Tibial nerve (tissue), 4 donors: ENCODE data around the gene CRHR2.

Experiments used
- EP300 ChIP-seq, 2 donors: sonication (generic); formaldehyde crosslinking; IDR thresholded peaks; one replicate each; pipeline ENCODE4 v1.6.1; 2017; ENCODE audit warnings: antibody characterized with exemption in 2 of 2, mild to moderate bottlenecking in 1 of 2
- TF ChIP-seq, protein P1 (sequence below), 5 experiments: fragments of 200-600 bp in 3 of 5; fragments of 450-650 bp in 2 of 5; sonication (generic) in 3 of 5; IDR thresholded peaks; one replicate each; pipeline ENCODE4 v1.5.1; 2016 to 2019; ENCODE audit warnings: antibody characterized with exemption in 5 of 5, mild to moderate bottlenecking in 3 of 5, moderate library complexity in 2 of 5

DNA sequence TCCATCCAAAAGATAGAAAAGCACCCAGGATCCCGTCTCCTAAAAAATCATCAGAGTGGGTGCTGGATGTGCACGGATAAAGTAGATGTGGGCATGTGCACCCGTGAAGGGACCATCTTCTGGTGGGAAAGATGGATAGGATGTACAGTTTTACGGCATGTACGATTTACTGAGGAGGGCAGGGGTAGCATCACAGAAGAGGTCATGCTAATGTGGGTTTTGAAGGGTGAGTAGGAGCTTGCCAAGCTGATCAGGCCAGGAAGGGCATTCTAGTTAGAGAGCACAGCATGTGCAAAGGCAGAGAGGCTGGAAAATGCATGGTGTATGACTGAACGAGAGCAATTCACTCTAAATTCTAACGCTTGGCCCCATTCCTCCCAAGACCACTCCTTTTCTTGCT, 7.8 kb upstream of the CRHR2 start:
- TF ChIP-seq, protein P1, sequence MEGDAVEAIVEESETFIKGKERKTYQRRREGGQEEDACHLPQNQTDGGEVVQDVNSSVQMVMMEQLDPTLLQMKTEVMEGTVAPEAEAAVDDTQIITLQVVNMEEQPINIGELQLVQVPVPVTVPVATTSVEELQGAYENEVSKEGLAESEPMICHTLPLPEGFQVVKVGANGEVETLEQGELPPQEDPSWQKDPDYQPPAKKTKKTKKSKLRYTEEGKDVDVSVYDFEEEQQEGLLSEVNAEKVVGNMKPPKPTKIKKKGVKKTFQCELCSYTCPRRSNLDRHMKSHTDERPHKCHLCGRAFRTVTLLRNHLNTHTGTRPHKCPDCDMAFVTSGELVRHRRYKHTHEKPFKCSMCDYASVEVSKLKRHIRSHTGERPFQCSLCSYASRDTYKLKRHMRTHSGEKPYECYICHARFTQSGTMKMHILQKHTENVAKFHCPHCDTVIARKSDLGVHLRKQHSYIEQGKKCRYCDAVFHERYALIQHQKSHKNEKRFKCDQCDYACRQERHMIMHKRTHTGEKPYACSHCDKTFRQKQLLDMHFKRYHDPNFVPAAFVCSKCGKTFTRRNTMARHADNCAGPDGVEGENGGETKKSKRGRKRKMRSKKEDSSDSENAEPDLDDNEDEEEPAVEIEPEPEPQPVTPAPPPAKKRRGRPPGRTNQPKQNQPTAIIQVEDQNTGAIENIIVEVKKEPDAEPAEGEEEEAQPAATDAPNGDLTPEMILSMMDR (IDR thresholded peaks at IDR 0.05): no peak
- no peak for TF ChIP-seq EP300 (IDR thresholded peaks at IDR 0.05)
